ENCODE data around the gene ASB11. TPM values are rescaled to one million over a fixed set of nuclear protein-coding genes. Genes with fewer than 3 reads are reported as not detected.

Gene ASB11
- total RNA-seq, 2 experiments from 2014 or later = not detected

- ChIA-PET CTCF (no interaction called here), POLR2A (no interaction called here)
These were observed 74.1 kb downstream of the ASB11 start for GRCh38 chrX:15241301-15241700.

- POLR2A ChIA-PET = no interaction called here
These were observed 75.0 kb downstream of the ASB11 start for GRCh38 chrX:15240414-15240813.

GRCh38 chrX:15236146-15236545, 79.3 kb downstream of the ASB11 start:
- CTCF ChIA-PET = no interaction called here
- POLR2A ChIA-PET = no interaction called here

More at GRCh38 chrX:15240414-15240813, 75.0 kb downstream of the ASB11 start:
- CTCF ChIA-PET = no interaction called here

GRCh38 chrX:15235001-15235400, 80.4 kb downstream of the ASB11 start:
- ChIA-PET POLR2A (no interaction called here), CTCF (no interaction called here)

GRCh38 chrX:15233416-15234015, 81.9 kb downstream of the ASB11 start:
- ChIA-PET CTCF (no interaction called here), POLR2A (no interaction called here)

Other genes starting within 250 kb of the ASB11 start
- under 1 TPM in 1 of 2 experiments, not detected in 1; 0.23 TPM for gene ASB9, start 45.6 kb downstream of the ASB11 start, total RNA-seq
- 10 to 100 TPM; 31.0 to 31.5 TPM for gene PIGA, start 19.9 kb upstream of the ASB11 start, total RNA-seq
- not detected for gene VEGFD, start 68.8 kb upstream of the ASB11 start, total RNA-seq
- 1 to 10 TPM; 1.7 to 2.1 TPM for gene PIR, start 177.7 kb upstream of the ASB11 start, total RNA-seq
- gene BMX, start 185.2 kb upstream of the ASB11 start, total RNA-seq = not detected